Endothelial cell of umbilical vein (primary cell): Measurements from ENCODE around the gene CCND1. TPM values are rescaled to one million over a fixed set of nuclear protein-coding genes. Genes with fewer than 3 reads are reported as not detected.

Experiments used
- BruUV-seq: library from RNA; stranded (reverse); fragments of 400-500 nt; replicated peaks from 2 replicates; lab custom pipeline; 2021; lab: Mats Ljungman, UMichigan
- CTCF ChIA-PET: fragments of 300-600, 350-600 bp; sonication (Branson Sonifier 250); formaldehyde crosslinking; loops from one replicate; lab custom pipeline; 2021; ENCODE audit warnings: antibody characterized with exemption, inconsistent platforms; lab: Charles Lee
- POLR2A ChIA-PET: fragments of 300-600, 350-600 bp; sonication (Branson Sonifier 250); formaldehyde crosslinking; loops from one replicate; lab custom pipeline; 2021; ENCODE audit warnings: antibody characterized with exemption, inconsistent platforms; lab: Charles Lee
- DNase-seq: peaks from one replicate; pipeline ENCODE4 v3.0.0-alpha.2; 2011; ENCODE audit warnings: low read depth, low spot score
- FAIRE-seq: peaks from 2 replicates; lab custom pipeline; 2011; peaks lifted over from hg19 to GRCh38; lab: Jason Lieb, UNC
- H2AFZ ChIP-seq: 2 replicates; pipeline ENCODE4 v1.6.0; 2012; ENCODE audit warnings: low read depth, low read length, control low read depth, inconsistent platforms
- H3K27ac ChIP-seq: 2 replicates; pipeline ENCODE4 v1.5.1; 2011; ENCODE audit warnings: low read depth, mild to moderate bottlenecking, control low read depth, low read length, moderate library complexity; ENCODE audit not compliant: insufficient read depth
- H3K27me3 ChIP-seq, 2 experiments: 2 replicates each; pipeline versions ENCODE4 v1.6.0 to v1.6.1; 2011; ENCODE audit warnings: low read length in 2 of 2, mixed read lengths in 1 of 2; ENCODE audit not compliant: control insufficient read depth in 2 of 2, insufficient read depth in 2 of 2
- H3K36me3 ChIP-seq, 2 experiments: 2 replicates in 1 of 2; 3 replicates in 1 of 2; pipeline ENCODE4 v1.5.1; 2011; ENCODE audit warnings: low read length in 2 of 2, mild to moderate bottlenecking in 1 of 2, moderate library complexity in 1 of 2; ENCODE audit not compliant: control insufficient read depth in 2 of 2, insufficient read depth in 2 of 2; ENCODE audit errors: extremely low read depth in 1 of 2
- H3K4me1 ChIP-seq: 3 replicates; pipeline ENCODE4 v1.5.1; 2011; ENCODE audit warnings: mild to moderate bottlenecking, low read length; ENCODE audit not compliant: control insufficient read depth, insufficient read depth; ENCODE audit errors: extremely low read depth
- H3K4me2 ChIP-seq: 2 replicates; pipeline ENCODE4 v1.6.1; 2011; ENCODE audit warnings: low read length, control low read depth, mixed read lengths; ENCODE audit not compliant: insufficient read depth
- H3K4me3 ChIP-seq, 3 experiments: fragments of 200-600 bp in 1 of 3; sonication (generic), shearing (Covaris generic) in 1 of 3; replicated peaks in 1 of 3; 2 replicates each; pipeline ENCODE4 v1.5.1; 2011 to 2016; ENCODE audit warnings: control low read depth in 3 of 3, low read length in 3 of 3, mild to moderate bottlenecking in 2 of 3, inconsistent platforms in 1 of 3, low read depth in 1 of 3, moderate library complexity in 1 of 3; ENCODE audit not compliant: insufficient read depth in 1 of 3
- H3K79me2 ChIP-seq: 2 replicates; pipeline ENCODE4 v1.6.0; 2012; ENCODE audit warnings: low read length, inconsistent platforms; ENCODE audit not compliant: control insufficient read depth, insufficient read depth
- H3K9ac ChIP-seq: replicated peaks from 2 replicates; pipeline ENCODE3; 2011; ENCODE audit warnings: low read length, control low read depth; ENCODE audit not compliant: insufficient read depth; ENCODE audit errors: extremely low read depth
- H3K9me1 ChIP-seq: replicated peaks from 3 replicates; pipeline ENCODE4 v1.6.0; 2011; ENCODE audit warnings: mild to moderate bottlenecking, low read length; ENCODE audit not compliant: control insufficient read depth, insufficient read depth; ENCODE audit errors: extremely low read depth
- H3K9me3 ChIP-seq: replicated peaks from 2 replicates; pipeline ENCODE4 v1.5.1; 2012; ENCODE audit warnings: low read length, inconsistent platforms; ENCODE audit not compliant: control insufficient read depth, insufficient read depth
- H4K20me1 ChIP-seq: replicated peaks from 2 replicates; pipeline ENCODE3; 2011; ENCODE audit warnings: mild to moderate bottlenecking, low read length; ENCODE audit not compliant: control insufficient read depth, insufficient read depth; ENCODE audit errors: extremely low read depth
- EZH2 ChIP-seq: IDR thresholded peaks from 2 replicates; pipeline ENCODE4 v1.6.1; 2012; ENCODE audit warnings: borderline replicate concordance, low read depth, mild to moderate bottlenecking, moderate library complexity, low read length, inconsistent platforms; ENCODE audit not compliant: severe bottlenecking
- FOS ChIP-seq: IDR thresholded peaks from 2 replicates; pipeline ENCODE4 v1.6.1; 2011; ENCODE audit warnings: mild to moderate bottlenecking, low read length, moderate library complexity, borderline replicate concordance; ENCODE audit not compliant: insufficient read depth
- GATA2 ChIP-seq: IDR thresholded peaks from 2 replicates; pipeline ENCODE4 v1.7.0; 2011; ENCODE audit warnings: low read depth, mild to moderate bottlenecking, moderate library complexity, mixed read lengths, low read length; ENCODE audit not compliant: insufficient read length, insufficient read depth
- JUN ChIP-seq: IDR thresholded peaks from 2 replicates; pipeline ENCODE4 v1.6.1; 2011; ENCODE audit warnings: borderline replicate concordance, low read depth; ENCODE audit not compliant: insufficient read length, insufficient read depth
- MYC ChIP-seq: IDR thresholded peaks from one replicate; pipeline ENCODE4 v1.6.1; 2011; ENCODE audit warnings: mild to moderate bottlenecking, low read depth, low read length
- POLR2A ChIP-seq: IDR thresholded peaks from 2 replicates; pipeline ENCODE4 v1.6.1; 2012; ENCODE audit warnings: low read depth, mild to moderate bottlenecking, control low read depth, low read length
- POLR2AphosphoS5 ChIP-seq: IDR thresholded peaks from 2 replicates; pipeline ENCODE4 v1.6.1; 2012; ENCODE audit warnings: low read depth, mild to moderate bottlenecking, control low read depth, low read length, moderate library complexity; ENCODE audit not compliant: insufficient read depth
- dilution Hi-C: fragments of 300-500 bp; cut with MboI; formaldehyde crosslinking; loops from one replicate; pipeline ENCODE4 v1.15.0; 2019; ENCODE audit warnings: low sequenced_read_pairs; ENCODE audit not compliant: extremely low pct_ligation_motif_present
- intact Hi-C: fragments of 100-400 bp; cut with micrococcal nuclease; formaldehyde crosslinking; loops from one replicate; pipeline ENCODE4 v1.10.0; 2022
- polyA plus RNA-seq, 4 experiments: library from polyadenylated mRNA; depleted of rRNA in 3 of 4; stranded (reverse) in 3 of 4; unstranded in 1 of 4; fragments of >200 nt; gene quantifications; 2 replicates each; pipeline versions ENCODE4 v1.2.1 to v1.2.3, GENCODE V29; 2011 to 2012; ENCODE audit warnings: missing spikeins in 1 of 4
- total RNA-seq: library from RNA; stranded (reverse); gene quantifications from 2 replicates; pipeline ENCODE4 v1.2.3, GENCODE V29; 2021
- TF ChIP-seq, protein P1 (sequence below): IDR thresholded peaks from 2 replicates; pipeline ENCODE4 v1.6.1; 2011; ENCODE audit not compliant: insufficient read depth, insufficient read length
- TF ChIP-seq, protein P2 (sequence below), 2 donors: IDR thresholded peaks; 1 replicate in 1 of 2; 2 replicates in 1 of 2; pipeline ENCODE4 v1.5.1; 2011; ENCODE audit warnings: low read length in 2 of 2, mild to moderate bottlenecking in 2 of 2, moderate library complexity in 2 of 2, control low read depth in 1 of 2, inconsistent platforms in 1 of 2, low read depth in 1 of 2; ENCODE audit not compliant: insufficient read depth in 1 of 2; ENCODE audit errors: extremely low read depth in 1 of 2

Gene CCND1
- total and polyA plus RNA-seq, 2 donors (not counting 3 experiments of a cell fraction or from before 2014, with no cell fraction given): 98.7 to 370 TPM

DNA sequence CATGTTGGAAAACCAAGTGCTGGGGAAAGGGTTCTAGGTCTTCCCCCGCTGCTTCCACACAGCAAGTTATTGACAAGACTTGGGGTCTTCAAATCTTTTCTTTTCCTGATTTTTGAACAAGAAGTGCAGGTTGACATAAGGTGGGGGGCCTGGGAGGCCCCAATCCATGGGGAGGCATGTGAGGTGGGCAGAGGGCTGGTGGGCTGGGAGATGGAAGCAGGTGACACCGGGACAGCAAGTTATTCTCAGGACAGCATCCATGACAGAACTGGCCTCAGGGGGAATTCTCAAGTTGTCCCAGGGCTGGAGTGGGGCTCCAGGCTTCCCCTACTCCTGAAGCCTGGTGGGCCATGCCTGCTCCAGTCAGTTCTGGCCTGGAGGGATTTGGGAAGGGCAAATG, 57.4 kb downstream of the CCND1 start:
- ChIA-PET POLR2A (no interaction called here), CTCF (no interaction called here)
- intact Hi-C loops (no loop called here), dilution Hi-C loops (no loop called here)
- Histone ChIP-seq H3K27me3 (peaks cover 23 to 25% of the 10 kb centered on the region in 2 experiments), H3K4me2 (no peak overlapping the region), H3K9me1 (no peaks in the 10 kb centered on the region), H3K4me3 (no peak overlapping the region), H2AFZ (no peak overlapping the region), H3K79me2 (no peaks in the 10 kb centered on the region), H3K4me1 (peaks cover 8% of the 10 kb centered on the region), H3K9ac (no peak overlapping the region), H3K9me3 (no peaks in the 10 kb centered on the region), H3K36me3 (no peaks in the 10 kb centered on the region), H4K20me1 (no peaks in the 10 kb centered on the region), H3K27ac (no peak overlapping the region)
- FAIRE-seq (no peak), DNase-seq (no peak)
- TF ChIP-seq POLR2A (no peak), MYC (no peak), GATA2 (no peak), EZH2 (no peak), FOS (no peak), JUN (no peak), POLR2AphosphoS5 (no peak)
- TF ChIP-seq, protein P1, sequence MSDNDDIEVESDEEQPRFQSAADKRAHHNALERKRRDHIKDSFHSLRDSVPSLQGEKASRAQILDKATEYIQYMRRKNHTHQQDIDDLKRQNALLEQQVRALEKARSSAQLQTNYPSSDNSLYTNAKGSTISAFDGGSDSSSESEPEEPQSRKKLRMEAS: no peak
- TF ChIP-seq, protein P2, sequence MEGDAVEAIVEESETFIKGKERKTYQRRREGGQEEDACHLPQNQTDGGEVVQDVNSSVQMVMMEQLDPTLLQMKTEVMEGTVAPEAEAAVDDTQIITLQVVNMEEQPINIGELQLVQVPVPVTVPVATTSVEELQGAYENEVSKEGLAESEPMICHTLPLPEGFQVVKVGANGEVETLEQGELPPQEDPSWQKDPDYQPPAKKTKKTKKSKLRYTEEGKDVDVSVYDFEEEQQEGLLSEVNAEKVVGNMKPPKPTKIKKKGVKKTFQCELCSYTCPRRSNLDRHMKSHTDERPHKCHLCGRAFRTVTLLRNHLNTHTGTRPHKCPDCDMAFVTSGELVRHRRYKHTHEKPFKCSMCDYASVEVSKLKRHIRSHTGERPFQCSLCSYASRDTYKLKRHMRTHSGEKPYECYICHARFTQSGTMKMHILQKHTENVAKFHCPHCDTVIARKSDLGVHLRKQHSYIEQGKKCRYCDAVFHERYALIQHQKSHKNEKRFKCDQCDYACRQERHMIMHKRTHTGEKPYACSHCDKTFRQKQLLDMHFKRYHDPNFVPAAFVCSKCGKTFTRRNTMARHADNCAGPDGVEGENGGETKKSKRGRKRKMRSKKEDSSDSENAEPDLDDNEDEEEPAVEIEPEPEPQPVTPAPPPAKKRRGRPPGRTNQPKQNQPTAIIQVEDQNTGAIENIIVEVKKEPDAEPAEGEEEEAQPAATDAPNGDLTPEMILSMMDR (IDR thresholded peaks at IDR 0.05; ENCODE audit: extremely low read depth in 1 of 2, insufficient read depth in 1 of 2, low read depth in 1 of 2, low read length in 2 of 2): no peak
- no TSS peak for BruUV-seq
